ENCODE measurements around the gene ARL3.

The ARL3 gene

GRCh38 chr10:102649797-102650654, 64.2 kb downstream of the ARL3 start:
- no peak for DNase-seq

- DNase-seq, result peak; percentile 30
Measured at GRCh38 chr10:102648889-102649796, 65.1 kb downstream of the ARL3 start.

GRCh38 chr10:102648269-102648888, 65.8 kb downstream of the ARL3 start:
- DNase-seq, result no peak

GRCh38 chr10:102647443-102648268, 66.5 kb downstream of the ARL3 start:
- DNase-seq, result no peak

- peak; percentile 27 for DNase-seq
Measured at GRCh38 chr10:102646610-102647442, 67.4 kb downstream of the ARL3 start.

- peak; percentile 59 for DNase-seq
Measured at GRCh38 chr10:102645741-102646609, 68.2 kb downstream of the ARL3 start.

- DNase-seq, result peak; percentile 23
Measured at GRCh38 chr10:102645388-102645740, 68.8 kb downstream of the ARL3 start.

GRCh38 chr10:102644646-102645387, 69.4 kb downstream of the ARL3 start:
- DNase-seq, result peak; percentile 74

- DNase-seq, result peak; percentile 36
Measured at GRCh38 chr10:102644066-102644645, 70.0 kb downstream of the ARL3 start, which contains the start of gene TRIM8. TSS of gene TRIM8 (plus strand) at chr10:102644479. CDS start at chr10:102644618, 139 bp downstream.

- DNase-seq, result peak; percentile 21
Measured at GRCh38 chr10:102643336-102644065, 70.7 kb downstream of the ARL3 start.

- peak; percentile 43 for DNase-seq
Measured at GRCh38 chr10:102642736-102643335, 71.4 kb downstream of the ARL3 start.

- DNase-seq, result peak; percentile 95
Measured at GRCh38 chr10:102641880-102642735, 72.1 kb downstream of the ARL3 start.

GRCh38 chr10:102641402-102641801, 72.8 kb downstream of the ARL3 start:
- no peak for DNase-seq

GRCh38 chr10:102639537-102639936, 74.7 kb downstream of the ARL3 start:
- DNase-seq, result no peak

- DNase-seq, result no peak
Measured at GRCh38 chr10:102635377-102635776, 78.8 kb downstream of the ARL3 start.

GRCh38 chr10:102634686-102635085, 79.5 kb downstream of the ARL3 start:
- no peak for DNase-seq

- no peak for DNase-seq
Measured at GRCh38 chr10:102633848-102634247, 80.3 kb downstream of the ARL3 start.

Data from activated CD4-positive, alpha-beta T cell treated with anti-CD3 and anti-CD28 coated beads for 1 hour (primary cell).